Spleen (tissue), 11 donors: Measurements from ENCODE around the gene SPAG17. TPM values are rescaled to one million over a fixed set of nuclear protein-coding genes. Genes with fewer than 3 reads are reported as not detected.

Source experiments
- DNase-seq: peaks from one replicate; pipeline ENCODE4 v3.0.0-alpha.2; 2020
- H3K27ac ChIP-seq, 8 donors: fragments of 200-600 bp; sonication (generic) in 7 of 8; 1 replicate in 4 of 8; 2 replicates in 4 of 8; pipeline versions ENCODE4 v1.5.0 to v1.8.0; 2016 to 2021; ENCODE audit warnings: inconsistent platforms in 4 of 8, mild to moderate bottlenecking in 4 of 8, moderate library complexity in 1 of 8
- H3K27me3 ChIP-seq, 7 donors: fragments of 200-600 bp; sonication (generic) in 6 of 7; replicated peaks in 1 of 7; 1 replicate in 4 of 7; 2 replicates in 3 of 7; pipeline versions ENCODE4 v1.5.0 to v1.8.0; 2016 to 2021; ENCODE audit warnings: inconsistent platforms in 3 of 7, mild to moderate bottlenecking in 1 of 7
- H3K36me3 ChIP-seq, 6 donors: fragments of 200-600 bp; sonication (generic) in 5 of 6; 1 replicate in 4 of 6; 2 replicates in 2 of 6; pipeline versions ENCODE4 v1.5.0 to v1.8.0; 2016 to 2021; ENCODE audit warnings: inconsistent platforms in 2 of 6
- H3K4me1 ChIP-seq, 6 donors: fragments of 200-600 bp; sonication (generic) in 5 of 6; 1 replicate in 3 of 6; 2 replicates in 3 of 6; pipeline versions ENCODE4 v1.5.0 to v1.8.0; 2016 to 2021; ENCODE audit warnings: inconsistent platforms in 3 of 6
- H3K4me3 ChIP-seq, 8 donors: fragments of 200-600 bp; sonication (generic) in 7 of 8; 1 replicate in 4 of 8; 2 replicates in 4 of 8; pipeline versions ENCODE4 v1.5.0 to v1.8.0; 2016 to 2021; ENCODE audit warnings: inconsistent platforms in 4 of 8, mild to moderate bottlenecking in 4 of 8, moderate library complexity in 2 of 8
- H3K9me3 ChIP-seq, 8 donors: fragments of 200-600 bp; sonication (generic) in 7 of 8; 1 replicate in 4 of 8; 2 replicates in 4 of 8; pipeline versions ENCODE4 v1.5.0 to v1.8.0; 2016 to 2021; ENCODE audit warnings: inconsistent platforms in 4 of 8
- POLR2A ChIP-seq, 3 donors: fragments of 450-650 bp; IDR thresholded peaks; one replicate each; pipeline ENCODE4 v1.5.1; 2017; ENCODE audit warnings: antibody characterized with exemption in 3 of 3, mild to moderate bottlenecking in 1 of 3
- POLR2AphosphoS5 ChIP-seq, 3 donors: sonication (generic); formaldehyde crosslinking; IDR thresholded peaks; one replicate each; pipeline ENCODE4 v1.5.1; 2017; ENCODE audit warnings: antibody characterized with exemption in 3 of 3
- WGBS, 5 donors: extraction: QIAGEN DNeasy Blood & Tissue Kit in 3 of 5; methylation state at CpG; one replicate each; pipeline versions ENCODE4 v1.1.5 to v1.1.7; 2013 to 2018; 5-methylcytosine and 5-hydroxymethylcytosine counted together
- intact Hi-C: fragments of 100-400 bp; cut with DNase I; formaldehyde crosslinking; loops from one replicate; pipeline ENCODE4 v1.15.0; 2023; ENCODE audit warnings: low total_unique reads
- polyA plus RNA-seq, 3 donors: library from polyadenylated mRNA; stranded (reverse); fragments of 200-250 nt; gene quantifications; one replicate each; pipeline ENCODE4 v1.2.1, GENCODE V29; 2013
- total RNA-seq, 7 donors: library from RNA; depleted of rRNA in 3 of 7; stranded (reverse); fragments of >200 nt in 3 of 7; fragmentation: NEBNext Ultra II Directional in 4 of 7; extraction: Animal tissue kit (Norgen Biotek cat#: 25700) in 4 of 7; gene quantifications; one replicate each; pipeline versions ENCODE4 v1.1.0 to v1.2.1, GENCODE V29; 2016 to 2021
- TF ChIP-seq, protein P1 (sequence below), 11 experiments: fragments of 200-600 bp in 7 of 11; fragments of 450-650 bp in 4 of 11; sonication (generic) in 4 of 11; IDR thresholded peaks in 8 of 11; conservative IDR thresholded peaks in 3 of 11; 1 replicate in 7 of 11; 2 replicates in 4 of 11; pipeline versions ENCODE4 v1.4.0 to v1.8.0; 2016 to 2021; ENCODE audit warnings: antibody characterized with exemption in 11 of 11, inconsistent platforms in 4 of 11, mild to moderate bottlenecking in 1 of 11
- donor health status: healthy with polysubstance abuse.
- donor health status: DM: no; HTN: no; CAD: no; lungs with moderate emphysema.
- donor health status: DM: no; HTN: no; CAD: no.
- donor health status: Bipolar disorder and iron deficiency.
- donor health status: healthy.
- donor health status: DM: no; HTN: no; CAD: no.
- donor health status: DM: yes; HTN: yes; CAD: no.

The SPAG17 gene
- total and polyA plus RNA-seq, 10 donors = under 0.01 to 0.91 (median 0.28) TPM; not detected in 5

DNA sequence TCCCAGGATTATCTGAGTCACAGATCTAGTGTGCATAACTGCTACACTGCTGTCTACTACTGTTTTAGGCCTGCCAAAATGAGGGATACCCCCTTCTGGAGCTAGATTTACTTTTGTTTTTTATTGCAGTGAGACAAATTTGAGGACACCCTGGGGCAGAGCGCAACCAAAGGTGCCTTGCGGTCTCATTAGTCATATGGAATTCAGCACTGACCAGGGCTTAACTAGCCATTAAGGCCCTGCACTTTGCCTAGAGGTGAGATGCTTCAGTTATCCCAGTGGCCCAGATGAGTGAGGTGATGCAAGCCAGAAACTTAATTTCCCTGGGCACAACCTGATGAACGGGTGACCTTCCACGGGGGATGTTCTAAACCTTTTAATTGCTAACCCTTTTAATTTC is 998 bp upstream of the SPAG17 start:
- peaks cover 0 to 15% (median 0%) of the 10 kb centered on the region in 7 donors for H3K27me3 ChIP-seq
- H3K36me3 ChIP-seq = no peaks in the 10 kb centered on the region
- intact Hi-C loops = no loop called here
- H3K4me1 ChIP-seq = peaks cover 0 to 10% (median 5%) of the 10 kb centered on the region in 6 donors
- DNase-seq = no peak
- H3K9me3 ChIP-seq = peaks cover 0 to 6% (median 0%) of the 10 kb centered on the region in 8 donors
- H3K4me3 ChIP-seq = no peak overlapping the region
- H3K27ac ChIP-seq = no peak overlapping the region
- WGBS, 5 donors = 87 to 97% (median 93%) methylated on average over 4 of the region's 4 CpGs
- no peak for TF ChIP-seq POLR2AphosphoS5 (IDR thresholded peaks at IDR 0.05)
- no peak for TF ChIP-seq POLR2A (IDR thresholded peaks at IDR 0.05)
- TF ChIP-seq, protein P1, sequence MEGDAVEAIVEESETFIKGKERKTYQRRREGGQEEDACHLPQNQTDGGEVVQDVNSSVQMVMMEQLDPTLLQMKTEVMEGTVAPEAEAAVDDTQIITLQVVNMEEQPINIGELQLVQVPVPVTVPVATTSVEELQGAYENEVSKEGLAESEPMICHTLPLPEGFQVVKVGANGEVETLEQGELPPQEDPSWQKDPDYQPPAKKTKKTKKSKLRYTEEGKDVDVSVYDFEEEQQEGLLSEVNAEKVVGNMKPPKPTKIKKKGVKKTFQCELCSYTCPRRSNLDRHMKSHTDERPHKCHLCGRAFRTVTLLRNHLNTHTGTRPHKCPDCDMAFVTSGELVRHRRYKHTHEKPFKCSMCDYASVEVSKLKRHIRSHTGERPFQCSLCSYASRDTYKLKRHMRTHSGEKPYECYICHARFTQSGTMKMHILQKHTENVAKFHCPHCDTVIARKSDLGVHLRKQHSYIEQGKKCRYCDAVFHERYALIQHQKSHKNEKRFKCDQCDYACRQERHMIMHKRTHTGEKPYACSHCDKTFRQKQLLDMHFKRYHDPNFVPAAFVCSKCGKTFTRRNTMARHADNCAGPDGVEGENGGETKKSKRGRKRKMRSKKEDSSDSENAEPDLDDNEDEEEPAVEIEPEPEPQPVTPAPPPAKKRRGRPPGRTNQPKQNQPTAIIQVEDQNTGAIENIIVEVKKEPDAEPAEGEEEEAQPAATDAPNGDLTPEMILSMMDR (IDR thresholded peaks at IDR 0.05 in 8 of 11, conservative IDR thresholded peaks at IDR 0.05 in 3 of 11) = no peak

GRCh38 chr1:118184739-118185083 is 317 bp downstream of the SPAG17 start:
- Histone ChIP-seq H3K4me1 (peaks cover 0 to 10% (median 5%) of the 10 kb centered on the region in 6 donors), H3K4me3 (peak overlapping the region in 5 of 8 donors; percentile 18 to 58 (median 27)), H3K27me3 (peaks cover 0 to 15% (median 0%) of the 10 kb centered on the region in 7 donors), H3K27ac (peak overlapping the region in 1 of 8 donors; percentile 5), H3K9me3 (peaks cover 0 to 6% (median 0%) of the 10 kb centered on the region in 8 donors), H3K36me3 (no peaks in the 10 kb centered on the region)
- no peak for TF ChIP-seq POLR2A (IDR thresholded peaks at IDR 0.05)
- TF ChIP-seq, protein P1 (IDR thresholded peaks at IDR 0.05 in 8 of 11, conservative IDR thresholded peaks at IDR 0.05 in 3 of 11) = no peak
- no peak for TF ChIP-seq POLR2AphosphoS5 (IDR thresholded peaks at IDR 0.05)
- 49 to 60% (median 51%) methylated on average over 11 of the region's 11 CpGs for WGBS, 5 donors
- no peak for DNase-seq
- intact Hi-C loops = no loop called here

- Histone ChIP-seq H3K27ac (no peak overlapping the region), H3K27me3 (peaks cover 0 to 15% (median 0%) of the 10 kb centered on the region in 7 donors), H3K9me3 (peaks cover 0 to 6% (median 0%) of the 10 kb centered on the region in 8 donors), H3K36me3 (no peaks in the 10 kb centered on the region), H3K4me3 (no peak overlapping the region), H3K4me1 (peaks cover 0 to 10% (median 5%) of the 10 kb centered on the region in 6 donors)
- intact Hi-C loops = no loop called here
- WGBS, 5 donors = 91 to 94% (median 92%) methylated on average over 2 of the region's 2 CpGs
- no peak for DNase-seq
- TF ChIP-seq POLR2AphosphoS5 (IDR thresholded peaks at IDR 0.05) = no peak
- TF ChIP-seq, protein P1 (IDR thresholded peaks at IDR 0.05 in 8 of 11, conservative IDR thresholded peaks at IDR 0.05 in 3 of 11) = no peak
- no peak for TF ChIP-seq POLR2A (IDR thresholded peaks at IDR 0.05)
Observed at GRCh38 chr1:118183586-118183985, 1.4 kb downstream of the SPAG17 start.

DNA sequence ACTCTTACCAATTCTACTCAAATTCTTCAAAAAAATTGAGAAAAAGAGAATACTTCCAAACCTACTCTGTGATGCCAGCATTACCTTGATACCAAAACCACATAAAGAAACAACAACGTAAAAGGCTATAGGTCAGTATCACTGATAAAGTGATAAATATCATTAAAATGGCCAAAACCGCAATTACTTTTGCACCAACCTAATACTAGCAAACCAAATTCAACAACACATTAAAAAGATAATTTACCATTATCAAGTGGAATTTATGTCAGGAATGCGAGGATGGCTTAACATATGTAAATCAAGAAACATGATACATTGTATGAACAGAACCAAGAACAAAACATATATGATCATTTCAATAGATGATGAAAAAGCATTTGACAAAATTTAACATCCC is 7.0 kb downstream of the SPAG17 start:
- Histone ChIP-seq H3K4me1 (no peaks in the 10 kb centered on the region), H3K27ac (no peak overlapping the region), H3K36me3 (no peaks in the 10 kb centered on the region), H3K27me3 (peaks cover 0 to 4% (median 0%) of the 10 kb centered on the region in 7 donors), H3K9me3 (peaks cover 0 to 39% (median 23%) of the 10 kb centered on the region in 8 donors), H3K4me3 (no peak overlapping the region)
- TF ChIP-seq POLR2AphosphoS5 (IDR thresholded peaks at IDR 0.05) = no peak
- TF ChIP-seq, protein P1 (IDR thresholded peaks at IDR 0.05 in 8 of 11, conservative IDR thresholded peaks at IDR 0.05 in 3 of 11) = no peak
- TF ChIP-seq POLR2A (IDR thresholded peaks at IDR 0.05) = no peak
- WGBS, 5 donors = 90 to 95% (median 92%) methylated on average over 3 of the region's 3 CpGs
- no peak for DNase-seq
- intact Hi-C loops = no loop called here
